ENCODE data around the gene CAST. TPM values are rescaled to one million over a fixed set of nuclear protein-coding genes. Genes with fewer than 3 reads are reported as not detected.

Gene CAST
- total and polyA plus RNA-seq, 8 donors, result 128 to 264 (median 156) TPM

Other genes starting within 250 kb of the CAST start
- under 1 TPM; 0.15 to 0.47 TPM for gene PCSK1, start 229.1 kb upstream of the CAST start, total RNA-seq
- gene PCSK1, start 229.1 kb upstream of the CAST start, polyA plus RNA-seq (ENCODE audit: insufficient read length in 6 of 6), result under 1 TPM; 0.26 to 0.93 (median 0.58) TPM
- 10 to 100 TPM; 59.7 to 76.7 TPM for gene ERAP1, start 145.6 kb downstream of the CAST start, total RNA-seq
- gene ERAP1, start 145.6 kb downstream of the CAST start, polyA plus RNA-seq (ENCODE audit: insufficient read length in 6 of 6), result 10 to 100 TPM; 29.4 to 58.8 (median 49.5) TPM
- gene ERAP2, start 214.1 kb downstream of the CAST start, total RNA-seq, result 10 to 100 TPM; 28.6 to 34.5 TPM
- gene ERAP2, start 214.1 kb downstream of the CAST start, polyA plus RNA-seq (ENCODE audit: insufficient read length in 6 of 6), result 10 to 100 TPM; 17.0 to 40.6 (median 23.7) TPM